Stimulated activated CD4-positive, alpha-beta T cell treated with anti-CD3 and anti-CD28 coated beads, TNF-alpha, amount 100 ng/mL, for 24 hours (primary cell): ENCODE data around the gene KLK2.

Experiments
- DNase-seq, 3 experiments: peaks; one replicate each; pipeline ENCODE4 v3.0.0-alpha.2; 2020; ENCODE audit warnings: low read depth in 3 of 3

The KLK2 gene

GRCh38 chr19:50850738-50851137, 22.5 kb upstream of the KLK2 start:
- DNase-seq = no peak

- DNase-seq = no peak
Measured at GRCh38 chr19:50851620-50852019, 21.6 kb upstream of the KLK2 start.

DNA sequence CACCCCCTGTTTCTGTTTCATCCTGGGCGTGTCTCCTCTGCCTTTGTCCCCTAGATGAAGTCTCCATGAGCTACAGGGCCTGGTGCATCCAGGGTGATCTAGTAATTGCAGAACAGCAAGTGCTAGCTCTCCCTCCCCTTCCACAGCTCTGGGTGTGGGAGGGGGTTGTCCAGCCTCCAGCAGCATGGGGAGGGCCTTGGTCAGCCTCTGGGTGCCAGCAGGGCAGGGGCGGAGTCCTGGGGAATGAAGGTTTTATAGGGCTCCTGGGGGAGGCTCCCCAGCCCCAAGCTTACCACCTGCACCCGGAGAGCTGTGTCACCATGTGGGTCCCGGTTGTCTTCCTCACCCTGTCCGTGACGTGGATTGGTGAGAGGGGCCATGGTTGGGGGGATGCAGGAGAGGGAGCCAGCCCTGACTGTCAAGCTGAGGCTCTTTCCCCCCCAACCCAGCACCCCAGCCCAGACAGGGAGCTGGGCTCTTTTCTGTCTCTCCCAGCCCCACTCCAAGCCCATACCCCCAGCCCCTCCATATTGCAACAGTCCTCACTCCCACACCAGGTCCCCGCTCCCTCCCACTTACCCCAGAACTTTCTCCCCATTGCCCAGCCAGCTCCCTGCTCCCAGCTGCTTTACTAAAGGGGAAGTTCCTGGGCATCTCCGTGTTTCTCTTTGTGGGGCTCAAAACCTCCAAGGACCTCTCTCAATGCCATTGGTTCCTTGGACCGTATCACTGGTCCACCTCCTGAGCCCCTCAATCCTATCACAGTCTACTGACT, 18.4 kb upstream of the KLK2 start, which contains the start of gene KLK3:
Gene KLK3, plus strand, starts transcription at position 280 of the 775 bp plus-strand sequence. Its CDS starts 41 bp downstream, at position 321.
- no peak for DNase-seq

GRCh38 chr19:50857366-50857765, 15.9 kb upstream of the KLK2 start:
- no peak for DNase-seq

DNA sequence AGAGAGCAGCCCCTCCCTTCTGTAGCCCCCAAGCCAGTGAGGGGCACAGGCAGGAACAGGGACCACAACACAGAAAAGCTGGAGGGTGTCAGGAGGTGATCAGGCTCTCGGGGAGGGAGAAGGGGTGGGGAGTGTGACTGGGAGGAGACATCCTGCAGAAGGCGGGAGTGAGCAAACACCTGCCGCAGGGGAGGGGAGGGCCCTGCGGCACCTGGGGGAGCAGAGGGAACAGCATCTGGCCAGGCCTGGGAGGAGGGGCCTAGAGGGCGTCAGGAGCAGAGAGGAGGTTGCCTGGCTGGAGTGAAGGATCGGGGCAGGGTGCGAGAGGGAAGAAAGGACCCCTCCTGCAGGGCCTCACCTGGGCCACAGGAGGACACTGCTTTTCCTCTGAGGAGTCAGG, 14.4 kb upstream of the KLK2 start:
- DNase-seq = no peak

GRCh38 chr19:50859849-50860248, 13.4 kb upstream of the KLK2 start:
- no peak for DNase-seq

- DNase-seq = no peak
Measured at GRCh38 chr19:50861010-50861409, 12.2 kb upstream of the KLK2 start.

DNA sequence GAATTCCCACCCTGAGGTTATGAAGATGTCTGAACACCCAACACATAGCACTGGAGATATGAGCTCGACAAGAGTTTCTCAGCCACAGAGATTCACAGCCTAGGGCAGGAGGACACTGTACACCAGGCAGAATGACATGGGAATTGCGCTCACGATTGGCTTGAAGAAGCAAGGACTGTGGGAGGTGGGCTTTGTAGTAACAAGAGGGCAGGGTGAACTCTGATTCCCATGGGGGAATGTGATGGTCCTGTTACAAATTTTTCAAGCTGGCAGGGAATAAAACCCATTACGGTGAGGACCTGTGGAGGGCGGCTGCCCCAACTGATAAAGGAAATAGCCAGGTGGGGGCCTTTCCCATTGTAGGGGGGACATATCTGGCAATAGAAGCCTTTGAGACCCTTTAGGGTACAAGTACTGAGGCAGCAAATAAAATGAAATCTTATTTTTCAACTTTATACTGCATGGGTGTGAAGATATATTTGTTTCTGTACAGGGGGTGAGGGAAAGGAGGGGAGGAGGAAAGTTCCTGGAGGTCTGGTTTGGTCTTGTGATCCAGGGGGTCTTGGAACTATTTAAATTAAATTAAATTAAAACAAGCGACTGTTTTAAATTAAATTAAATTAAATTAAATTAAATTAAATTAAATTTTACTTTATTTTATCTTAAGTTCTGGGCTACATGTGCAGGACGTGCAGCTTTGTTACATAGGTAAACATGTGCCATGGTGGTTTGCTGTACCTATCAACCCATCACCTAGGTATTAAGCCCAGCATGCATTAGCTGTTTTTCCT, 11.5 kb upstream of the KLK2 start:
- no peak for DNase-seq

- no peak for DNase-seq
Measured at GRCh38 chr19:50869479-50869878, 3.8 kb upstream of the KLK2 start.

- peak in 1 of 3 experiments; percentile 31 for DNase-seq
Measured at GRCh38 chr19:50870417-50871089, 2.7 kb upstream of the KLK2 start.

- no peak for DNase-seq
Measured at GRCh38 chr19:50874211-50874610, 972 bp downstream of the KLK2 start.

GRCh38 chr19:50875795-50876422, 2.7 kb downstream of the KLK2 start:
- no peak for DNase-seq

DNA sequence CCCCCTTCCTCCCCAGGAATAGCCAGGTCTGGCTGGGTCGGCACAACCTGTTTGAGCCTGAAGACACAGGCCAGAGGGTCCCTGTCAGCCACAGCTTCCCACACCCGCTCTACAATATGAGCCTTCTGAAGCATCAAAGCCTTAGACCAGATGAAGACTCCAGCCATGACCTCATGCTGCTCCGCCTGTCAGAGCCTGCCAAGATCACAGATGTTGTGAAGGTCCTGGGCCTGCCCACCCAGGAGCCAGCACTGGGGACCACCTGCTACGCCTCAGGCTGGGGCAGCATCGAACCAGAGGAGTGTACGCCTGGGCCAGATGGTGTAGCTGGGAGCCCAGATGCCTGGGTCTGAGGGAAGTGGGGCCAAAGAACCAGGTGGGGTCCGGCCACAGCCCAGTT, 3.2 kb downstream of the KLK2 start:
- no peak for DNase-seq

GRCh38 chr19:50877338-50877737, 4.1 kb downstream of the KLK2 start:
- DNase-seq = no peak

- DNase-seq = no peak
Measured at GRCh38 chr19:50878851-50879250, 5.6 kb downstream of the KLK2 start.

DNA sequence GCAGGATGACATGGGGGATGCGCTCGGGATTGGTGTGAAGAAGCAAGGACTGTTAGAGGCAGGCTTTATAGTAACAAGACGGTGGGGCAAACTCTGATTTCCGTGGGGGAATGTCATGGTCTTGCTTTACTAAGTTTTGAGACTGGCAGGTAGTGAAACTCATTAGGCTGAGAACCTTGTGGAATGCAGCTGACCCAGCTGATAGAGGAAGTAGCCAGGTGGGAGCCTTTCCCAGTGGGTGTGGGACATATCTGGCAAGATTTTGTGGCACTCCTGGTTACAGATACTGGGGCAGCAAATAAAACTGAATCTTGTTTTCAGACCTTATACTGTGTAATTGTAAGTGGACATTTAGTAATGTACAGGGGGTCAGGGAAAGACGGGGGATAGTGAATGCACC, 7.0 kb downstream of the KLK2 start:
- no peak for DNase-seq

GRCh38 chr19:50882188-50882587, 8.9 kb downstream of the KLK2 start:
- no peak for DNase-seq

DNA sequence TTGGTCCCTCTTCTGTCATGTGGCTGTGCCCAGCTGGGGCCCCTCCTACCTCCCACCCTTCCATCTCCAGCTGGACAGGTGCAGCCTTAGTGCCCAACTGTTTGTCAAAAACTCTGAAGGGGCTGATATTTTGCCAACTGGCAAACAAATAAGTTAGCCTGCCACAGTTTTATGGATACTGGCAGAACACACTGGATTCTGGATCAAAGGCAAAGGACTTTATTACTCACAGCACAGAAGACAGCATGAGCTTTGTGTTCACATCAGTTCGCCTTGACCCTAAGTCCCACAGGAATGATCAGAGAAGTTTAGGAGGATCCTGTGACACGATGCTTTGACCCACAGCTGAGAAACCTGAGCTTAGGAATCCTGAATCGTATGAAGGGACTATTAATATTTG, 16.4 kb downstream of the KLK2 start:
- no peak for DNase-seq

GRCh38 chr19:50890422-50891252, 17.4 kb downstream of the KLK2 start:
- no peak for DNase-seq

DNA sequence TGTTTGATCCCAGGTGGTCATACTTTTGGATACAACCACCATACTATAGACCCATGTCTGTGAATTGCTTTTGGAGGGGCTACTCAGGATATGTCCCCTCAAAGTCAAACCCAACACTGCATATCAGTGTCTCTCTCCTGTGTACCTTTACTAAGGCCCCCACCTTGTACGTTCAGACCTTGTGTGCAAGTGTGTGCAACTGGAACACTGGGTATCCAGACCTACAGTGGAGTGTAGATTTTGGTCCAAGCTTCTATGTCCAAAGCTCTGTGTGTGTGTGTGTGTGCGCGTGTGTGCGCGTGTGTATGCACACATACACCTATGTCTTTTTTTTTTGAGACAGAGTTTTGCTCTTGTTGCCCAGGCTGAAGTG, 18.0 kb downstream of the KLK2 start:
- no peak for DNase-seq

GRCh38 chr19:50893047-50893736, 20.0 kb downstream of the KLK2 start:
- no peak for DNase-seq
